Neural cell (in vitro differentiated cells): Measurements from ENCODE around the gene OTOF.

Experiments used
- EP300 ChIP-seq: fragments of 450-650 bp; conservative IDR thresholded peaks from 2 replicates; pipeline ENCODE4 v1.6.1; 2014; ENCODE audit warnings: antibody characterized with exemption, mild to moderate bottlenecking, moderate library complexity; ENCODE audit not compliant: poor library complexity, severe bottlenecking
- TAF1 ChIP-seq: IDR thresholded peaks from 2 replicates; pipeline ENCODE4 v1.6.1; 2012; ENCODE audit warnings: low read depth
- TF ChIP-seq, protein P1 (sequence below): fragments of 450-650 bp; IDR thresholded peaks from 2 replicates; pipeline ENCODE4 v1.5.1; 2014; ENCODE audit warnings: antibody characterized with exemption, mild to moderate bottlenecking, moderate library complexity; ENCODE audit not compliant: poor library complexity, severe bottlenecking

DNA sequence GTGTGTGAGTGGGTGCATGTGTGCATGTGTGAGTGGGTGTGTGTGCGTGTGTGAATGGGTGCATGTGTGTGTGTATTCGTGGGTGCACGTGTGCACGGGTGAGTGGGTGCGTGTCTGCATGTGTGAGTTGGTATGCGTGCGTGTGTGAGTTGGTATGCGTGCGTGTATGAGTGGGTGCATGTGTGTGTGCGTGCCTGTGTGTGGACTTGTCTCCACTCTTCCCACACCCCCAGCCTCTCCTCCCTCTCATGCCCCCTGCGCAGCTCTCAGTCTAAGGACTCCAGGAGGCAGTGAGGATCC lies 5.1 kb upstream of the OTOF start:
- TF ChIP-seq, protein P1, sequence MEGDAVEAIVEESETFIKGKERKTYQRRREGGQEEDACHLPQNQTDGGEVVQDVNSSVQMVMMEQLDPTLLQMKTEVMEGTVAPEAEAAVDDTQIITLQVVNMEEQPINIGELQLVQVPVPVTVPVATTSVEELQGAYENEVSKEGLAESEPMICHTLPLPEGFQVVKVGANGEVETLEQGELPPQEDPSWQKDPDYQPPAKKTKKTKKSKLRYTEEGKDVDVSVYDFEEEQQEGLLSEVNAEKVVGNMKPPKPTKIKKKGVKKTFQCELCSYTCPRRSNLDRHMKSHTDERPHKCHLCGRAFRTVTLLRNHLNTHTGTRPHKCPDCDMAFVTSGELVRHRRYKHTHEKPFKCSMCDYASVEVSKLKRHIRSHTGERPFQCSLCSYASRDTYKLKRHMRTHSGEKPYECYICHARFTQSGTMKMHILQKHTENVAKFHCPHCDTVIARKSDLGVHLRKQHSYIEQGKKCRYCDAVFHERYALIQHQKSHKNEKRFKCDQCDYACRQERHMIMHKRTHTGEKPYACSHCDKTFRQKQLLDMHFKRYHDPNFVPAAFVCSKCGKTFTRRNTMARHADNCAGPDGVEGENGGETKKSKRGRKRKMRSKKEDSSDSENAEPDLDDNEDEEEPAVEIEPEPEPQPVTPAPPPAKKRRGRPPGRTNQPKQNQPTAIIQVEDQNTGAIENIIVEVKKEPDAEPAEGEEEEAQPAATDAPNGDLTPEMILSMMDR, result no peak
- TF ChIP-seq TAF1 (no peak), EP300 (no peak)
